PFSK-1 (cell line): ENCODE data around the gene TRPC6.

Source experiments
- POLR2AphosphoS5 ChIP-seq: IDR thresholded peaks from 2 replicates; pipeline ENCODE4 v1.6.1; 2012; ENCODE audit warnings: low read depth, mild to moderate bottlenecking, control low read depth, low read length, moderate library complexity
- SIN3A ChIP-seq: IDR thresholded peaks from 2 replicates; pipeline ENCODE4 v1.6.1; 2012; ENCODE audit warnings: mild to moderate bottlenecking, low read length, moderate library complexity, borderline replicate concordance; ENCODE audit not compliant: insufficient read depth
- TAF1 ChIP-seq: IDR thresholded peaks from 2 replicates; pipeline ENCODE4 v1.6.1; 2012; ENCODE audit warnings: low read length, control low read depth, borderline replicate concordance; ENCODE audit not compliant: insufficient read depth

DNA sequence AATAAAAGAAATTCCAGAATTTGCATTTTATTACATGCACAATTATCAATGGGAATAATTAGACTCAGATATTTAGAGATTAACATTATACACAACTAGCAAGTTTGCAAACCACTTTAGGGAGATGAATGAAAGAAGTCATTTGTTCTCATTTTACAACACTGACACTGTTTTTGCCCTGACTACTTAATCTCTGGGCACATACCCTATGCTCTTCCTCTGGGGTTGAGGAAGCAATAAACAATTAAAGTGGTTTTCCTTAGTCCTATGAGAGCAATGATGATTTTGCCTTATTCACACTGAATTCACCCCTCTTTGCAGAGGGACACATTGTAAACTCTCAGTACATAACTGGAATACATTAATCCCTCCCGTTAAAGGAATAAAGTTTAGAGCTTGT, 72.7 kb downstream of the TRPC6 start:
- TF ChIP-seq SIN3A (no peak), TAF1 (no peak), POLR2AphosphoS5 (no peak)
